ENCODE measurements around the gene REEP5. TPM values are rescaled to one million over a fixed set of nuclear protein-coding genes. Genes with fewer than 3 reads are reported as not detected.

Gene REEP5
- total and polyA plus RNA-seq, 2 of the 8 experiments (the other 6 are each of a cell fraction or from before 2014, with no cell fraction given) = 58.3 to 94.3 TPM

- TF ChIP-seq CHD7 (IDR thresholded peaks at IDR 0.05; ENCODE audit: insufficient replicate concordance, low read length) = no peak
- no peak for TF ChIP-seq TEAD4 (IDR thresholded peaks at IDR 0.05; ENCODE audit: low read depth, low read length)
- TF ChIP-seq TAF1 (IDR thresholded peaks at IDR 0.05; ENCODE audit: low read depth, low read length) = peak; percentile 90
- TF ChIP-seq HDAC2 (IDR thresholded peaks at IDR 0.05; ENCODE audit: borderline replicate concordance in 1 of 2, low read depth in 2 of 2, low read length in 2 of 2) = peak; percentile 58 to 98
- TF ChIP-seq KDM1A (IDR thresholded peaks at IDR 0.05; ENCODE audit: borderline replicate concordance, low read length) = no peak; the same call in 1 of the 2 replicates
- TF ChIP-seq SUZ12 (IDR thresholded peaks at IDR 0.05; ENCODE audit: low read length) = no peak
- no peak for TF ChIP-seq ATF2 (IDR thresholded peaks at IDR 0.05; ENCODE audit: low read length)
Observed at GRCh38 chr5:112921833-112922817, at the start of gene REEP5 (continued).
